ENCODE data around the gene GDI1. TPM values are rescaled to one million over a fixed set of nuclear protein-coding genes. Genes with fewer than 3 reads are reported as not detected.

The GDI1 gene
- total and polyA plus RNA-seq, 10 of the 15 experiments (the other 5 are each of a cell fraction or from before 2014, with no cell fraction given), result 0.92 to 102 (median 49.6) TPM

DNA sequence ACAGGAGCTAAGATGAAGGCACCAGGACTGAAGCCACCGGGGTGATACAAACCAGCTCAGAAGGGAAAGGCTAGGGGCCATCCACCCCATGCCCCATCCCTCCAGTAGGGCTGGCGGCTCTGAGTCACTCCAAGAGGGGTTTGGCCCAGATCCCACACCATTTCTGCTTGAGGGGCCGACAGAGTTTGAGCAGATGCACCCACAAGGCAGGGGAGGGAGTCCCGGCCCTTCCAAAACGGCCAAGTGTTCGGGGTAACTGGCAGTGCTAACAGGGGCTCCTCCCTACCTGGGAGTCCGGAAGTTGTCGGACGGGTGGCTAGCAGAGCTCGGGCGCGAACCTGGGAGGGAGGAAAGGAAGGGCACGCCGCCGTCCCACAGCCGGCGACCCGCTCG, 53.1 kb downstream of the GDI1 start:
- no peaks in the 10 kb centered on the region; the same call in 2 of the 3 replicates for H3K9me3 ChIP-seq (replicated peaks; ENCODE audit: control insufficient read depth, insufficient read depth, low read length)
- POLR2A ChIA-PET, result interaction anchor here (0.7 to 3.3 kb wide), 17 partner anchors 9 to 121 kb away, joined by 3 to 14 read pairs (median 4); partner anchors contain the start of genes EMD, FAM3A and RPL10
- SMC1A ChIA-PET (ENCODE audit: uncharacterized antibody, unreplicated experiment), result interaction anchor here (0.9 to 2.2 kb wide), 4 partner anchors 10 to 62 kb away, joined by 3 to 7 read pairs (median 4); partner anchors contain the start of genes ATP6AP1 and FAM3A
- intact Hi-C loops (cut with micrococcal nuclease; ENCODE audit: unreplicated experiment), result loop anchor here (1.0 kb wide), 1 partner anchor 37 kb away; no protein-coding TSS in a partner anchor
- peaks cover 0 to 2% of the 10 kb centered on the region in 2 experiments; a peak in 1 of 4 replicates for H3K36me3 ChIP-seq (ENCODE audit: control insufficient read depth in 2 of 2, insufficient read depth in 2 of 2, low read length in 1 of 2)
- ATAC-seq (peak; percentile 35), FAIRE-seq (no peak), DNase-seq (ENCODE audit: low read depth, low spot score) (no peak)
- peak overlapping the region; percentile 76 for H3K27ac ChIP-seq (ENCODE audit: control insufficient read depth, insufficient read depth)
- no peaks in the 10 kb centered on the region for H3K27me3 ChIP-seq (replicated peaks in 1 of 2; ENCODE audit: control insufficient read depth in 2 of 2, insufficient read depth in 2 of 2, low read length in 1 of 2)
- CTCF ChIA-PET, result interaction anchor here (0.6 to 2.4 kb wide), 4 partner anchors 9 to 110 kb away, joined by 3 to 13 read pairs (median 4); no protein-coding TSS in a partner anchor
- H3K79me2 ChIP-seq (ENCODE audit: control insufficient read depth, insufficient read depth, low read length), result peaks cover 16% of the 10 kb centered on the region
- H3K4me2 ChIP-seq (ENCODE audit: control insufficient read depth, insufficient read depth), result peak overlapping the region; percentile 84
- 34% methylated on average over 15 of the region's 19 CpGs for WGBS (ENCODE audit: insufficient coverage, insufficient replicate concordance, low lambda C conversion rate, missing lambda C conversion rate)
- RAD21 ChIA-PET (ENCODE audit: unreplicated experiment), result interaction anchor here (0.6 to 1.9 kb wide), 10 partner anchors 11 to 116 kb away, joined by 3 to 7 read pairs (median 4); partner anchors contain the start of genes FAM3A, LAGE3 and RPL10
- H3K4me1 ChIP-seq (ENCODE audit: control insufficient read depth, insufficient read depth, low read length), result peaks cover 6% of the 10 kb centered on the region; the same call in 1 of the 2 replicates
- H3K9ac ChIP-seq (ENCODE audit: control insufficient read depth, insufficient read depth, low read length), result peak overlapping the region; percentile 80
- peak overlapping the region; percentile 55 for H2AFZ ChIP-seq (ENCODE audit: control insufficient read depth, low read depth, low read length)
- BruUV-seq (replicated peaks), result TSS peak; percentile 81
- peak overlapping the region; percentile 74 for H3K4me3 ChIP-seq
- no peaks in the 10 kb centered on the region for H4K20me1 ChIP-seq (ENCODE audit: control insufficient read depth, insufficient read depth)
- in situ Hi-C loops (cut with MboI), result no loop called here
- no peak for TF ChIP-seq SMARCA5 (IDR thresholded peaks at IDR 0.05)
- TF ChIP-seq RAD21 (IDR thresholded peaks at IDR 0.05; ENCODE audit: insufficient read depth, low read depth, low read length), result no peak
- no peak for TF ChIP-seq SMAD1 (IDR thresholded peaks at IDR 0.05; ENCODE audit: low read depth, partially characterized antibody)
- no peak for TF ChIP-seq RELA (IDR thresholded peaks at IDR 0.05; ENCODE audit: borderline replicate concordance, partially characterized antibody)
- no peak for TF ChIP-seq BCL11A (IDR thresholded peaks at IDR 0.05; ENCODE audit: low read depth, low read length)
- TF ChIP-seq NFXL1 (IDR thresholded peaks at IDR 0.05; ENCODE audit: borderline replicate concordance), result no peak
- no peak for TF ChIP-seq BCL3 (IDR thresholded peaks at IDR 0.05; ENCODE audit: borderline replicate concordance, insufficient read depth, low read depth, low read length, poor library complexity, severe bottlenecking)
- no peak for TF ChIP-seq HSF1 (IDR thresholded peaks at IDR 0.05; ENCODE audit: low read depth, low read length)
- no peak for TF ChIP-seq EED (IDR thresholded peaks at IDR 0.05; ENCODE audit: low read depth)
- TF ChIP-seq, protein P1, sequence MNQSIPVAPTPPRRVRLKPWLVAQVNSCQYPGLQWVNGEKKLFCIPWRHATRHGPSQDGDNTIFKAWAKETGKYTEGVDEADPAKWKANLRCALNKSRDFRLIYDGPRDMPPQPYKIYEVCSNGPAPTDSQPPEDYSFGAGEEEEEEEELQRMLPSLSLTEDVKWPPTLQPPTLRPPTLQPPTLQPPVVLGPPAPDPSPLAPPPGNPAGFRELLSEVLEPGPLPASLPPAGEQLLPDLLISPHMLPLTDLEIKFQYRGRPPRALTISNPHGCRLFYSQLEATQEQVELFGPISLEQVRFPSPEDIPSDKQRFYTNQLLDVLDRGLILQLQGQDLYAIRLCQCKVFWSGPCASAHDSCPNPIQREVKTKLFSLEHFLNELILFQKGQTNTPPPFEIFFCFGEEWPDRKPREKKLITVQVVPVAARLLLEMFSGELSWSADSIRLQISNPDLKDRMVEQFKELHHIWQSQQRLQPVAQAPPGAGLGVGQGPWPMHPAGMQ (IDR thresholded peaks at IDR 0.05; ENCODE audit: borderline replicate concordance), result no peak
- TF ChIP-seq SMAD5 (IDR thresholded peaks at IDR 0.05; ENCODE audit: low read depth), result no peak
- TF ChIP-seq, protein P2, sequence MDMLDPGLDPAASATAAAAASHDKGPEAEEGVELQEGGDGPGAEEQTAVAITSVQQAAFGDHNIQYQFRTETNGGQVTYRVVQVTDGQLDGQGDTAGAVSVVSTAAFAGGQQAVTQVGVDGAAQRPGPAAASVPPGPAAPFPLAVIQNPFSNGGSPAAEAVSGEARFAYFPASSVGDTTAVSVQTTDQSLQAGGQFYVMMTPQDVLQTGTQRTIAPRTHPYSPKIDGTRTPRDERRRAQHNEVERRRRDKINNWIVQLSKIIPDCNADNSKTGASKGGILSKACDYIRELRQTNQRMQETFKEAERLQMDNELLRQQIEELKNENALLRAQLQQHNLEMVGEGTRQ (IDR thresholded peaks at IDR 0.05; ENCODE audit: borderline replicate concordance, low read depth, low read length), result no peak
- TF ChIP-seq ZBTB4 (CRISPR knock-in tag; IDR thresholded peaks at IDR 0.05), result no peak
- no peak for TF ChIP-seq ETV6 (conservative IDR thresholded peaks at IDR 0.05 in 1 of 2, IDR thresholded peaks at IDR 0.05 in 1 of 2; ENCODE audit: borderline replicate concordance in 1 of 2, low read depth in 1 of 2)
